HG03196 (cell line): Measurements from ENCODE around the gene APCDD1.
"Not testable (repeated sequence)": the region's sequence is repeated elsewhere in the genome, so short reads cannot be mapped to it uniquely, and the experiment has no call there.

Experiments used
- ATAC-seq: cut with Tn5 transposase; IDR thresholded peaks from one replicate; pipeline ENCODE4 v1.9.1; 2021; ENCODE audit not compliant: unreplicated experiment

The APCDD1 gene

GRCh38 chr18:10461989-10462388 is 7.6 kb downstream of the APCDD1 start:
- ATAC-seq: no peak

GRCh38 chr18:10462597-10462996 is 8.2 kb downstream of the APCDD1 start:
- no peak for ATAC-seq

- ATAC-seq: no peak
Observed at GRCh38 chr18:10463096-10463495, 8.7 kb downstream of the APCDD1 start.

GRCh38 chr18:10463741-10464140 is 9.3 kb downstream of the APCDD1 start:
- no peak for ATAC-seq

GRCh38 chr18:10464161-10464648 is 9.8 kb downstream of the APCDD1 start:
- not testable (repeated sequence) for ATAC-seq

- ATAC-seq: no peak
Observed at GRCh38 chr18:10465174-10465939, 10.9 kb downstream of the APCDD1 start.

GRCh38 chr18:10470429-10470828 is 16.0 kb downstream of the APCDD1 start:
- no peak for ATAC-seq

- no peak for ATAC-seq
Observed at GRCh38 chr18:10471574-10471973, 17.1 kb downstream of the APCDD1 start.

- no peak for ATAC-seq
Observed at GRCh38 chr18:10473132-10473531, 18.7 kb downstream of the APCDD1 start.

GRCh38 chr18:10474309-10474708 is 19.9 kb downstream of the APCDD1 start:
- no peak for ATAC-seq

GRCh38 chr18:10475276-10475653 is 20.8 kb downstream of the APCDD1 start:
- ATAC-seq: no peak

GRCh38 chr18:10475654-10476291 is 21.3 kb downstream of the APCDD1 start:
- no peak for ATAC-seq

GRCh38 chr18:10476338-10476791 is 21.9 kb downstream of the APCDD1 start:
- no peak for ATAC-seq

- no peak for ATAC-seq
Observed at GRCh38 chr18:10477121-10477862, 22.9 kb downstream of the APCDD1 start.

GRCh38 chr18:10477863-10478260 is 23.4 kb downstream of the APCDD1 start:
- ATAC-seq: no peak

- ATAC-seq: no peak
Observed at GRCh38 chr18:10481831-10482230, 27.4 kb downstream of the APCDD1 start.

- ATAC-seq: peak; percentile 9
Observed at GRCh38 chr18:10482363-10482984, 28.0 kb downstream of the APCDD1 start.

GRCh38 chr18:10482985-10483949 is 28.8 kb downstream of the APCDD1 start:
- peak; percentile 74 for ATAC-seq

GRCh38 chr18:10485475-10485874 is 31.0 kb downstream of the APCDD1 start:
- ATAC-seq: no peak

GRCh38 chr18:10486362-10486761 is 31.9 kb downstream of the APCDD1 start:
- ATAC-seq: no peak
